Measurements from ENCODE around the gene PSMG4.

- no peak for TF ChIP-seq CTCF (IDR thresholded peaks at IDR 0.05 in 2 of 3, conservative IDR thresholded peaks at IDR 0.05 in 1 of 3; ENCODE audit: borderline replicate concordance in 1 of 3, insufficient read depth in 1 of 3, low read depth in 2 of 3, low read length in 2 of 3)
- TF ChIP-seq CEBPB (IDR thresholded peaks at IDR 0.05; ENCODE audit: low read depth): no peak
- no peak for TF ChIP-seq ZNF274 (IDR thresholded peaks at IDR 0.05; ENCODE audit: low read depth, low read length)
- no peak for TF ChIP-seq POLR2A (IDR thresholded peaks at IDR 0.05; ENCODE audit: borderline replicate concordance, extremely low read depth, insufficient read depth, insufficient read length)
- TF ChIP-seq, protein P1, sequence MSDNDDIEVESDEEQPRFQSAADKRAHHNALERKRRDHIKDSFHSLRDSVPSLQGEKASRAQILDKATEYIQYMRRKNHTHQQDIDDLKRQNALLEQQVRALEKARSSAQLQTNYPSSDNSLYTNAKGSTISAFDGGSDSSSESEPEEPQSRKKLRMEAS (IDR thresholded peaks at IDR 0.05): no peak
- TF ChIP-seq EZH2 (IDR thresholded peaks at IDR 0.05): no peak
- no peak for TF ChIP-seq REST (IDR thresholded peaks at IDR 0.05; ENCODE audit: low read depth)
- TF ChIP-seq JUND (IDR thresholded peaks at IDR 0.05): no peak
Observed at GRCh38 chr6:3285049-3285639, 26.4 kb downstream of the PSMG4 start.
